Activated T-helper 1 cell treated with Interleukin-2 at 50 U/mL for 16 hours (primary cell): ENCODE measurements around the gene NPIPB2.
"Not testable (repeated sequence)": the region's sequence is repeated elsewhere in the genome, so short reads cannot be mapped to it uniquely, and the experiment has no call there.

Source experiments
- DNase-seq: peaks from one replicate; pipeline ENCODE4 v3.0.0-alpha.2; 2020; ENCODE audit warnings: low read depth

The NPIPB2 gene

DNA sequence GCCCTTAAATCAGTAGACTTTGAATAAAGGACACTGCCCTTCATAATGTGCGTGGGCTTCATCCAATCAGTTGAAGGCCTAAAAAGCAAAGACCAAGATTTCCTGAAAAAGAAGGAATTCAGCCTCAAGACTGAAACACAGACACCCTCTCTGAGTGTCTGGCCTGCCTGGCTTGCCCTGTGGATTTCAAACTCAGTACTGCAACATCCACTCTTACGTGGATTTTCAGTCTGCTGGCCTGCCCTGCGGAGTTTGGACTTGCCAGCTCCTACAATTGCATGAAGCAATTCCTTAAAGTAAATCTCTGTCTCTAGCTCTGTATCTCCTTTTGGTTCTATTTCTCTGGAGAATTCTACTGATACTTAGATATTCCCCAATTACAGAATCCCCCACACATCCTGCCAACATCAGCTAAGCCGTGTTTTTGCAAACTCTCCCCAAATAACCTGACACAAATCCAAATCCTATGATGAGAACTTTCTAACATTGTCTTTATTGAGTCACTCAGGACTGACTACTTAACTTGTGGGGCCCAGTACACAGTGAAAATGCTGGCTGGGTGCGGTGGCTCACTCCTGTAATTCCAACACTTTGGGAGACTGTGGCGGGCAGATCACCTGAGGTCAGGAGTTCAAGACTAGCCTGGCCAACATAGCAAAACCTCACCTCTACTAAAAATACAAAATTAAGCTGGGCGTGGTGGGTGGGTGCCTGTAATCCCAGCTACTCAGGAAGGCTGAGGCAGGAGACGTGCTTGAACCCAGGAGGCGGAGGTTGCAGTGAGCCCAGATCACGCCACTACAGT, 15.9 kb upstream of the NPIPB2 start:
- DNase-seq, result no peak

DNA sequence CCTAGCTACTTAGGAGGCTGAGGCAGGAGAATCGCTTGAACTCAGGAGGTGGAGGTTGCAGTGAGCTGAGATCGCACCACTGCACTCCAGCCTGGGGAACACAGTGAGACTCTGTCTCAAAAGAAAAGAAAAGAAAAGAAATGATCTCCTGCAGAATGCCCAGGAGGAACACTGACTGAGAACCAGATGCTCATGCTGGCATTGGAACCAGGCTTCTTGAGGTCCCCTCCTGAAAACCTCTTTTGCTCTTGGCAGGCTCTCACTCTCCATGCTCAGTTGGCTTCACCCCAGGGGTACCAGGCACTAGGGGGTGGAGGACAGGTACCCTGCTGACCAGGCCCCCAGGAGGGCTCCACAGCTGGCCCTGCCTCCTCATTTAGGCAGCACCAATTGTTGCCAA, 14.7 kb upstream of the NPIPB2 start:
- DNase-seq, result no peak

DNA sequence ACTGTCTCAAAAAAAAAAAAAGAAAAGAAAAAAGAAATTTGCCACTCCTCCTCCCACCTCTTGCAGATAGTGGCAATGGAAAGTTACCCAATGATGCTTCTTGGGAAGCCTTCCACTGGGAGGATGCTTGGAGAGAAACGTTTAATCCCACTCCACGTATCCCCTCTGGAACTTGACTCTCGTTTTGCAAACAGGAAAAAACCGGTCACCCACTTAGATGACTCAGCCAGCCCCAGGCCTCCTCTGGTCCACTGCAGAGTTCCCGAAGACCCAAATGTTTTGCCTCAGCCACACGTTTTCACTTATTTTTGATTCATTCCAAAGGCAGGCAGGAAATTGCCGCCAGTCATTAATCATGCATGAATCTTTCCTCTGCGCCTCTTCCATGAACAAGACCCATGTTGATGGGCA, 13.9 kb upstream of the NPIPB2 start:
- no peak for DNase-seq

DNA sequence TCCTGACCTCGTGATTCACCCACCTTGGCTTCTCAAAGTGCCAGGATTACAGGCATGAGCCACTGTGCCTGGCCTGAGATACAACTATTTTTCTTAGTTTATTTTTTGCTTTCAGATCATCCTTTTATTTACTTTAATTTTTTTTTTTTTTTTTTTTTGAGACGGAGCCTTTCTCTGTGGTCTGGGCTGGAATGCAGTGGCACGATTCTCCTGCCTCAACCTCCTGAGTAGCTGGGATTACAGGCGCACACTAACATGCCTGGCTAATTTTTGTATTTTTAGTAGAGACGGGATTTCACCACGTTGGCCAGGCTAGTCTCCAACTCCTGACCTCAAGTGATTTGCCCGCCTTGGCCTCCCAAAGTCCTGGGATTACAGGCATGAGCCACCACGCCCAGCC, 11.7 kb upstream of the NPIPB2 start:
- not testable (repeated sequence) for DNase-seq

DNA sequence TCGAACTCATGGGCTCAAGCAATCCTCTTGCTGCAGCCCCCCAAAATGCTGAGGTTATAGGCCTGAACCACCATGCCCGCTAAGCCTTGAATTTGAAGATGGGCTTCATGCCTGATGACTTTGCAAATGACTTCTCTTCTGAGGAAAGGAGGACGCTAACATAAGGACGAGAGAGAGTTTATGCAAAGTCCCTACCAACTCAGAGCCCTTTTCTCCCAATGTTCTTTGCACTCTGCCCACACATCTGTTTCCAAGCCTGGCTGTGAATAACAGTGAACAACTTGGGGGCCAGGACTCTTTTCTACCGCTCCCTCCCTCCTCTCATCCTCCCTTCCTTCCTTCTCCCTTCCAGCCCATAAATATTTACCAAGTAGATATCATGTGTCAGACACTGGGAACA, 8.5 kb upstream of the NPIPB2 start:
- DNase-seq, result no peak

DNA sequence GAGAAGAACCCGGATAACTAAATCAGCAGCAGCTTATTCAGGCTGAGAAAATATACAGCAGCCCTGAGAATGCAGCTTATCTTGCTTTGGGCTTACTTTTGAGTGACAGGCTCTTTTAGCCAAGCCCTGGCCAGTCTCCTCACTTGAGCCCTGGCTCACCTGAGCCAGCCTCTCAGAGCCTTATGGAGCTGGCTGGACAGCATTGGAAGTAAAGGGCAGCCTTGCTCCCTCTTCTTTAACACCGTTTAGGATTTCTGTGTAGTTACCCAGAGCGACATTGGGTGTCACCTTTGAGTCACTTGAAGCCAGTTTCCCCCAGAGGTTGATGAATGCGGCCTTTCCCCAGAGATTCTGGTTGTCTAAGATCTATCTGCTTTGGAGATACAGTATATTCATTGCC, 7.7 kb upstream of the NPIPB2 start:
- DNase-seq, result no peak

DNA sequence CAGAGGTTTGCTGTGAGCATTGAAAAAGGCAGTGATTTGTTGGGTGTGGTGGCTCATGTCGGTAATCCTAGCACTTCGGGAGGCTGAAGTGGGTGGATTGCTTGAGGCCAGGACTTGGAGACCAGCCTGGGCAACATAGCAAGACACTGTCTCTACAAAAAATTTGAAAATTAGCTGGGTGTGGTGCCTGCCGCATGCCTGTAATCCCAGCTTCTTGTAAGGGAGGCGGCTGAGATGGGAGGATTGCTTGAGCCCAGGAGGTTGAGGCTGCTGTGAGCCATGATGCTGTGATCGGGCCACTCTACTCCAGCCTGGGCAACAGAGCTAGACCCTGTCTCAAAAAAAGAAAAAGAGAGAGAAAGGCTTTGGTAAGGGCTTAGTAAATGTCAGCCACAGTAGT, 7.0 kb upstream of the NPIPB2 start:
- DNase-seq, result no peak

DNA sequence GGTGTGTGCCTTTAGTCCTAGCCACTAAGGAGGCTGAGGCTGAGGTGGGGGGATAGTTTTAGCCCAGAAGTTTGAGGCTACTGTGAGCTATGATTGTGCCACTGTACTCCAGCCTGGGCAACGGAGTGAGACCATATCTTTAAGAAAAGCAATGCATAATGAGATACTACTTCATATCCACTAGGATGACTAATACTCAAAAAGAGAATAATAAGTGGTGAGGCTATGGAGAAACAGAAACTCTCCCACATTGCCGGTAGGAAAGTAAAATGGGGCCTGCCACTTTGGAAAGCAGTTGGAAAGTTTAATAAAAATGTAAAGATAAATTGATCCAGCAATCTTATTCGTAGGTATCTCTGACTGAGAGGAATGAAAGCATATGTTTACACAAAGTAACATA, 4.6 kb upstream of the NPIPB2 start:
- no peak for DNase-seq

DNA sequence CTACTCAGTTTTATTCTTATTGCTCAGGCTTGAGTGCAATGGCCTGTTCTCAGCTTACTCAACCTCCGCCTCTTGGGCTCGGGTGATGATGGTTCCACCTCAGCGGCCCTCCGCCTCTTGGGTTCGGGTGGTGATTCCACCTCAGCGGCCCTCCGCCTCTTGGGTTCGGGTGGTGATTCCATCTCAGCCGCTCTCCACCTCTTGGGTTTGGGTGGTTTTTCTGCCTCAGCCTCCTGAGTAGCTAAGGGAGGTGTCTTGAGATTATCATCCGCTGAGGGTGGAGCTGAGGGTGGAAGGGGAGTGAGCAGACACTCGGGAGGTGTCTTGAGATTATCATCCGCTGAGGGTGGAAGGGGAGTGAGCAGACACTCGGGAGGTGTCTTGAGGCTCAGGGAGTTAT, 14.5 kb downstream of the NPIPB2 start:
- DNase-seq, result not testable (repeated sequence)

DNA sequence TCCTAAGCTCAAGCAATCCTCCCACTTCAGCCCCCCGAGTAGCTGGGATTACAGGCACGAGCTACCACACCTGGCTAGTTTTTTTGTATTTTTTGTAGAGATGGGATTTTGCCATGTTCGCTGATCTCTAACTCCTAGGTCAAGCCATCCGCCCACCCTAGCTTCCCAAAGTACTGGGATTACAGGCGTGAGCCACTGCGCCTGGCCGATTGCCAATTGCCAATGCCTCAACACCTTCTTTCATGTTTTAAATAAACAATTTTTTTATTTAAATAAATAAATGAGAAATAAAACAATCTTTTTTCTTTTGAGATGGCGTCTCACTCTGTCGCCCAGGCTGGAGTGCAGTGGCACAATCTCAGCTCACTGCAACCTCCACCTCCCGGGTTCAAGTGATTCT, 17.8 kb downstream of the NPIPB2 start:
- not testable (repeated sequence) for DNase-seq

DNA sequence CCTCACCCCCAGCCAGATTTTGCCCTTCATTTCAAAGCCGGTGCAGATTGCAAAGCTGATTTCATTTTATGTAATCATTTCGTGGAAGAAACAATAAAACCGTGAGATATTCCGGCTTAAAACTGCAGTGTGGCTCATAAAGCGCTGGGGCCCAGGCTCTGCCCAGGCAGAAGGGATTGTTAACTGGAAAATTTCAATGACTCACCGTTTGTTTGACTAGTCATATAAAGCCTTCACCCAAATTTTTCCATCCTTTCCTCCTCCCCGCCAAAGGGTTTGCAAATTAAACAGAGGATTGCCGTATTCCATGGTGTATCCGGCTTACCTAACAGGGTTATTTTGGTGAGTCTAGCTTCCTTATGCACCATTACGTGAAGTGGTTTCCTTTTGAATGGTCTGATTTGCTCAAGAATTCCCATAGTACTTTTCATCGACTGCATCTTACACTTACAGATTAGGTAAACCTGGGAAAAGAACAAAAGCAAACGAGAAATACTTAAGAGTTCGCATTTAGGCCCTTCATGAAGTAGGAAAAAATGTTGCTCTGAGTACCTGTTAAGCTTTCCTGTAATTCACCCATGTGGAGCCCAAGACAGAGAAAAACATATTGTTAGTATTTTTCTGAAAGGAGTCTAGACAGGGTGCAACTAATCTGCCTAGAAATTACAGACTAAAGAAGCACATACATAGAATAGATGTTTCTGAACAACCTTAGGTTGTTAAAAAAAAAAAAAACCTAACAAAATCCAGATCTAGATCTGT, 25.1 kb downstream of the NPIPB2 start:
- DNase-seq, result no peak

DNA sequence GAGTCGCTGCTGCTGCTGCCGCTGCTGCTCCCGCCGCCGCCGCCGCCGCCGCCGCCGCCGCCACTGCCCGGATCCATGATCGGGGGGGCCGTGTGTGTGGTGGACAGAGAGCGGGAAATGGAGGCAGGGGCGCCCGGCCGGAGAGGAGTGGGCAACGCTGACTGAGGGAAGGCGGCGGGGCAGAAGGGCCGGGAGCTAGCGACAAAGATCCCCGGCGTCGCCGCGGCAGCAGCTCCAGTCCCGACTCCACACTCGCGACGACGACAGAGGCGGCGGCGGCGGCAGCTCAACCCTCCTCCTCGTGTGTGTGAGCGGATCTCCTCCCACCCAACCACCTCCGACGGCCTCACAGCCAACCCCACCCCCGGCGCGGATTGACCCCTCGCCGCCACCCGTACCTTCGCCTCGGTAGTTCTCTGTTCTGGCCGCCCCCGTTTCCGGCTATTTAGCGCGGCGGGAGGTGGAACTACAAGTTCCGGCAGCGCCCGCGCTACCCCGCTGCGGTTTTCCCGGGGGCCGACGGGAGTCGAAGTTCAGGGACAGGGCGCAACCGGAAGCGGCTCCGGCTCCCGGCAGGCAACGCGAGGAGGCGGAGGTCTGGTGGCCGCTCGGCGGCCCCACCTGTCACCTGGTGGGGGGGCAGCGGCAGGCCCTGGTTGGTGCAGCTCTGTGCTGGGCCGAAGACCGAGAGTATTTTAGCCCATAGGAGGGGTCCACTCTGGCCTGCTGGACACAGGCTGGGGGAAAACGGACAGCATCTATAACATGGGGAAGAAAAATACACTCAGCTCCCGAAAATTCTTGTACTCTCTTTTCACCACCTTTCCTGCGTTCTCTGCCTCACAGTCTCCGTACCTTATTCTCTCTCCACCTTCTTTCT, 26.0 kb downstream of the NPIPB2 start, which contains the start of gene GSPT1:
Gene GSPT1, minus strand, starts transcription at position 313 of the 880 bp plus-strand sequence. Its CDS starts 236 bp downstream, at position 77.
- peak; percentile 99 for DNase-seq

DNA sequence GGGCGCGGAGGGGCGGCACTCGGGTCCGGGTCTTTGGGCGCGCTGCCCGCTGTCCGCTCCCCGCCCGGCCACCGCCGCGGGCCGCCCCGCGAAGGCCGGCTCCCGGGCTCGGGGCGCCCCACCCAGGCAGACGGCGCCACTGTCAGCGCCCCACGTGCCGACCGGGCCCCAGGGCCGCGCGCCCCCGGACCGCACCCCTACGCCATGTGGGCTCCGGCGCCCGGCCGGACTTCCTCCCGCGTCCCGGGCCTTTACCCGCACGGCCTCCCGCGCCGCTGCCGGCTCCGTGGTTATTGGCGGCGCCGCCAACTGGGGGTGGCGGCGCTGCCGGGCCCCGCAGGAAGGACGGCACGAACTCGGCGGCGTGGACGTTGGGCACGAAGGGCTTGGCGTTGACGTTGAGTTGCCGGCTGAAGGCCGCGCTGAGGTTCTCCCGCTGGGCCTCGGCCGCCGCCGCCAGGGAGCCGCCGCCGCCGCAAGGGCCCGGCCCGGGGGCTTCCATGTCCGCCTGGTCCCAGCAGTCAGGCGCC, 26.7 kb downstream of the NPIPB2 start:
- DNase-seq, result peak; percentile 31

DNA sequence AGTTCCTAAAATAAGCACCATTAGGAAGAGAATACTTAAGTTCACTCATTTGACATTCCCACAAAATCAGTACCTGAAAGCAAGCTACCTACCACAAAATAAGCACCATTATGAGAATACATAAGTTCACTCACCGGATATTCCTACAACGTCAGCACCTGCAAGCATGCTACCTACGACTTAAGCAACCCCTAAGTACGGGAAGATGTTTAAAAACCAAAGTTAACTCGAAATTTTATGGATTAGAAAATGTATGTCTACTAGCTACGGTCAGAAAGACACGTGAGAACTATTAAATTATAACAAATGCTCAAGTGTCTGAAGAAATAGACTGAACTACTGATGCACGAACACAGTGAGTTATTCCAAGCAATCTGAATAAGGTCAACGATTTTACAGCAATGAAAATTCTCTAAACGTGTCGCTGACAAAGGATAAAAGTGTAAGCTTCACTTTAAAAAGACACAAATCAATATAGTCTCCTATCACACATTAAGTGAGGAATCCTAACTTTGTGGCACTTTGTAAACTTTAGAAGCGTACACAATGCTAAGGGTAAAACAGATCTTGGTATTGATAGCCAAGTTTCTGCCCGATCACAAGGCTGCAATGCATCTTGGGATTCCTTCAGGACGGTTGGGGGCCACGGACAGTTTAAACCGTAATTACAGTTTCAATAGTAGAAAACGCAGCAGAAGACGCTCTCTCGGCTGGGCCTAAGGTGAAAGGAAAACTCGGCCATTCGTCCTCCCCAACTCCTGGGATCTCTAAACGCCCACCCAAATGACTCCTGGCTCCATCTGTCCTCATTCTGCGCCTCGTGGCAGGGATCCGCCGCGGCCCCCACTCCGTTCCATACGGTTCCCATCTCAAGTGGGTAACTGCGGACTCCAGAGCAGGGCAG, 27.4 kb downstream of the NPIPB2 start:
- no peak for DNase-seq

DNA sequence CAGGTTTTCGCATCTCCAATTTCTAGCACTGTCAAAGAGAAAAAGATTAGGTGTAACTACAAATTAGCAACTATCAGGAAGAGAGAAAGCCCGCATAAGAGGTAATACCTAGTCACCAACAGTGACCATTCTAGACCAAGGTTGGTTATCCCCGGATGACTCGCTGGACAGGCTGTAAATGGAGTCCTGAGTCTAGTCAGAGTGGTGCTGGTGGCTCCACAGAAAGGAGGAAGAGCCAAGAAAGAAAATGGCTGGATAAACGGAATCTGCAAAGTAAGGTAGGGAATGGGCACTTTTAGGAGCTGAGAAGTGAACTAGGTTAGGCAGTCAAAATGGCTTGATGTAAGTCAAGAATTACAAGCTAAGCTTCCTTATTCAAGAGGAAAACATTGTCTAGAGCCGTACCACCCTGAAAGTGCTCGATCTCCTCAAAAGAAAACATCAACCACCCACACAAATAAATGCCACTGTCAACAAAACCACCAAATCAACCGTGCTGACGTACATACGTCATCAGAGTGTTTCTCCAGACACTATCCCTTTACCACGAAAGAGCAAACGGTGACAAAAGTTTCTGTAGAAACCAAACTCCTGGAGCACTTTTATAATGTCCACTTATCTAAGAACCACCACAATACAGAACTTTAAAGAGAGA, 28.3 kb downstream of the NPIPB2 start:
- DNase-seq, result no peak

DNA sequence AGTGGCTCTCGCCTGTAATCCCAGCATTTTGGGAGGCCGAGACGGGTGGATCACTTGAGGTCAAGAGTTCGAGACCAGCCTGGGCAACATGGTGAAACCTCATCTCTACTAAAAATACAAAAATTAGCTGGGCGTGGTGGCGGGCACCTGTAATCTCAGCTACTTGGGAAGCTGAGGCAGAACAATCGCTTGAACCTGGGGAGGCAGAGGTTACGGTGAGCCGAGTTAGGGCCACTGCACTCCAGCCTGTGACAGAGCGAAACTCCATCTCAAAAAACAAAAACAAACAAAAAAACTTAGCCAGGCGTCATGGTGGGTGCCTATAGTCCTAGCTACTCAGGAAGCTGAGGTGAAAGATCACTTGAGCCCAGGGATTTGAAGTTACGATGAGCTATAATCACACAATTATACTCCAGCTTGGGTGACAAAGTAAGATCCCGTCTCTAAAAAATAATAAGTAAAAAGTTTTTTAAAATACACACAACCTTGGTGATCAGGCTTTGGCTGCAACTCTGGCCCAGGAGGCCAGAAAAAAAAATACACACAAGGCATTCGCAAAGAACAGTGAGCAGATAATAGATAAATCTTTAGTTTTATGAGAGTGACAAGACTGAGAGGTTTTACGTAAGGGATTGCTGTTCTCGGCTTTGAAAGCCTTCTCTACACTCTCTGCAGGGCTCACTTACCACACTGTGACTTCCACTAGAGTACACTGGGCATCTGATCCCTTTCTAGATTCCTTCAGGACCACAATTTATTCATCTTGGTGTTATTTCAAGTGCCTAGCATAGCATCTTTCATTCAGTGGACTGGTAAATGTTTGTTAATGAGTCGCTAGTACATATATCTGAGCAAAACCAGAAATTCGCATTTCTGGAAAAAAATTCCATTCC, 31.9 kb downstream of the NPIPB2 start:
- DNase-seq, result no peak

DNA sequence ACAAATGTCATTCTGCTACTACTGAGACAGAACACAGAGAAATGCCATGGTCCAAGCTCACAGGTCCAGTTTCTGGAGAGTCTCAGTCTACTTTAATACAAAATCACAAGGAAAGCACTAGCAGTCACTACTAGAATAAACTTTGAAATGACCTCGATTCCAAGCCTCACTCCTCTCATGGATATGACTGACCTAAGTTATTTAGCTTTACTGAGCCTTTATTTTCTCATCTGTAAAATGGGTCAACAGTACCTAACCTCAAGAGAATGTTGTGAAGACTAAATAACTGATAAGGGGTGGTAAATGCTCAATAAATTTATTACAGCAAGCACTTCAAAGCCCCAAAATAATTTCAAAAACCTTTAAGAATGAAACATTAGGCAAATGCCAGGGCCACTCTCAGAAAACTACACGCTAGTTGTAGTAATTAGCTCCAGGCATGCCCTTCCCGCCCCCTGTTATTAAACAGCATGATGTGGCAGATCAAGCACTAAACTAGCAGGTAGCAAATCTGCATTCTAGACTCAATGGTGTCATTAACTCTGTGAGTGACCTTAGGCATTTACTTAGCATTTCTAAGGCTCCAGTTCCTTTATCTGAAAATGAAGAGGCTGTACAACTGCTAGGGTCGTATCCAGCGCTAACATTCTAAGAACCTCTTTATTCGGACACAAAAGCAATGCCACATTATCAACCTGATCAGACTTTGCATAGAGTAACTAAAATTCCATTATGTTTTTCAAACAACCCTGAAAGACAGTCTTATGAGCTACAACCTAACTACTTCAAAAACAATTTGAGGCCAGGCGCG, 34.5 kb downstream of the NPIPB2 start:
- no peak for DNase-seq

DNA sequence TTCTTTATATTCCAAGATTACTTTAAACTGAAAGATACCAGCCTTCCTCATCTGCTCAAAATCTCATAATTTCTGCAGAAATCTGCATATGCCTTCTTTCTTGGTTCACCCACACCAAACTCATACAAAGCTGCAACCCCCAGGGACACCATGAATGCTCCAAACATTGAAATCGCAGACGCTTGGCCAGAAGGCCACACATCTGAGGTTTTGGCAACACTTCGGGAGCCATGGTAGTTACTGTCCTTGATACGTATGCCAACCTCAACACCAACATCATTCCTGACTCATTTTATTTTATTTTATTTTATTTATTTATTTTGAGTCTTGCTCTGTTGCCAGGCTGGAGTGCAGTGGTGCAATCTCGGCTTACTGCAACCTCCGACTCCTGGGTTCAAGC, 37.9 kb downstream of the NPIPB2 start:
- no peak for DNase-seq

DNA sequence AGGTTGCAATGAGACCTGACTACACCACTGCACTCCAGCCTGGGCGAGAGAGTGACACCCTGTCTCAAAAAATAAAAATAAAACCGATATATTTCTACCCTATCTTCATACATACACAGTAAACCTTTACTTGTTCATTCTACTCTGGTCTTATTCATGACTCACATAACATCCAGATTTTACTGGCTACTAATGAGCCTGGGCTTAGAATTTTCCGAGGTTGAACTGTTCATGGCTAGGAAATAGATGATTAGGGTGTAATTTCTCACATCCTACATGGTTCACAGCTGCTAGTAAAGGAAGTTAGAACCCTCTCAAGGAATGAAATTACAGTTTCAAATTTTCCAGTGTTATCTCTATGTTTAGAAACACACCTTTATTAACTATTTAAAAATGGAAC, 40.8 kb downstream of the NPIPB2 start:
- no peak for DNase-seq
